HG02798 (cell line): Measurements from ENCODE around the gene NGRN.
"Not testable (repeated sequence)": the region's sequence is repeated elsewhere in the genome, so short reads cannot be mapped to it uniquely, and the experiment has no call there.

ENCODE experiments used
- ATAC-seq: cut with Tn5 transposase; IDR thresholded peaks from one replicate; pipeline ENCODE4 v1.9.1; 2021; ENCODE audit warnings: mild to moderate bottlenecking; ENCODE audit not compliant: unreplicated experiment, poor library complexity

NGRN gene

GRCh38 chr15:90271459-90272166 lies 6.1 kb downstream of the NGRN start:
- no peak for ATAC-seq

DNA sequence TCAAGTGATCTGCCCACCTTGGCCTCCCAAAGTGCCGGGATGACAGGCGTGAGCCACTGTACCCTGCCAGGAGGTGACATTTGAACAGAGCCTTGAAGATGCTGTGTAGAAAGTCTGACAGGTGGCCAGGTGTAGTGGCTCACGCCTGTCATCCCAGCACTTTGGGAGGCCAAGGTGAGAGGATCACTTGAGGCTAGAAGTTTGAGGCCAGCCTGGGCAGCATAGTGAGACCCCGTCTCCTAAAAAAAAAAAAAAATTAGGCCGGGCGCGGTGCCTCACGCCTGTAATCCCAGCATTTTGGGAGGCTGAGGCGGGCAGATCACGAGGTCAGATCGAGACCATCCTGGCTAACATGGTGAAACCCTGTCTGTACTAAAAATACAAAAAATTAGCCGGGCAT lies 13.0 kb downstream of the NGRN start:
- ATAC-seq: not testable (repeated sequence)

DNA sequence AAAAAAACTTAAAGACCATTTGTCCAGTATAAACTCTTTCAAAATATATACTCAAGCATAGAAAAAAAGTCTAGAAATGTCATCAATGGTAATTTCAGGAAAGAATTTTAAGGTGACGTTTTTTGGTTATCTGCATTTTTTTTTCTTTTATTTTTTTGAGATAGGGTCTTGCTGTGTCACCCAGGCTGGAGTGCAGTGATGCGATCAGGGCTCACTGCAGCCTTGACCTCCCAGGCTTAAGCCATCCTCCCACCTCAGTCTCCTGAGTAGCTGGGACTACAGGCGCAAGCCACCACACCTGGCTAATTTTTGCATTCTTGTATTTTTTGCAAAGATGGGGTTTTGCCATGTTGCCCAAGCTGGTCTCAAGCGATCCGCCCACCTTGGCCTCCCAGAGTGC lies 15.3 kb downstream of the NGRN start:
- ATAC-seq: not testable (repeated sequence)

DNA sequence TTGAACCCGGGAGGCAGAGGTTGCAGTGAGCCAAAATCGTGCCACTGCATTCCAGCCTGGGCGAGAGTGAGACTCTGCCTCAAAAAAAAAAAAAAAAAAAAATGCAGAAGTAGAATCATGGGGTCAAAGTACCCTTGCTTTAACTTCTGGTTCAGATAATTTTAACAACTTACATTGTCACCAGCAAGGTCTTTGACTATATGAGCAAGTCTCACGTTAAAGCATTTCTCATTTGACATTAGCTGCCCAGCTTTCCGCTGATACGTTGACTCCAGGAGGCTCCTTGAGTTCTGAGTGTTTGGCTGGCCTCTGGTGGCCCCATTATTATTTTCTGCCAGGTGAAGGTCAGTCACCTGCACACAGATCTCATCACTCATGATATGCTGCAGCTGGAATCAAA lies 16.2 kb downstream of the NGRN start:
- ATAC-seq: not testable (repeated sequence)

GRCh38 chr15:90286678-90287077 lies 21.2 kb downstream of the NGRN start:
- no peak for ATAC-seq

DNA sequence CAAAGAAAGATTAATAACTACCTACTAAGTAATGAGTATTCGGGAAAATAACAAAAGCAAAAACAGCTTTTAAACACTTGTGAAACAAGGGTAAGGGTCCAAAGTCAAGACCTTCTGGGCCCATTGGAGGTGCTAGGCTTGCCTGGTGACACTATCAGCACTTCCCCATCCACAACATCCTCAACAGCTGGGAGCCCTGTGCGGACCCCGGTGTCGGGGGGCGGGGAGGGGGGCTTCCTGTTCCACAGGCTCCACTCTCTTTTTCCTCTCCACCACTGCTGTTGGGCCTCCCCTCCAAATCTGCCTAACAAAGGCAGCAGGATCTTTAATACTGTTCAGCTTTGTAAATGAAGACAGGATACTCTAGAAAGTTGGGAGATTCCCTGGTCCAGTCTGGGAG lies 21.6 kb downstream of the NGRN start:
- no peak for ATAC-seq

DNA sequence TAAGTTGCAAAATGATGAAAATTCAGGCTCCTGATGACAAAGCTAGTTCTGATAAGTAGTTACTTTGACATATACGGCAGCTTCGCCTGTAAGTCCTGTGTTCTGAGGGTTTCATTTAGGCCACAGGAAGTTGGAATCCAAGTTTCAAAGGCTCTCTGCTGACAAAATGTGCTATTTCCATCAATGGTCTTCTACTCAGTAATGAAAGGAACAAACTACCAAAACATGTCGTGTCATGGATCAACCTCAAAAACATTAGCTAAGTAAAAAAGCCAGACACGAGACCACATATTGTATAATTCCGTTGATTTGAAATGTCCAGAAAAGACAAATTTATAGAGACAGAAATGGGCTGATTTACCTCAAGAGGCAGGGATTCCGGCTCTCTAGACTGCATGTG lies 22.5 kb downstream of the NGRN start:
- no peak for ATAC-seq

DNA sequence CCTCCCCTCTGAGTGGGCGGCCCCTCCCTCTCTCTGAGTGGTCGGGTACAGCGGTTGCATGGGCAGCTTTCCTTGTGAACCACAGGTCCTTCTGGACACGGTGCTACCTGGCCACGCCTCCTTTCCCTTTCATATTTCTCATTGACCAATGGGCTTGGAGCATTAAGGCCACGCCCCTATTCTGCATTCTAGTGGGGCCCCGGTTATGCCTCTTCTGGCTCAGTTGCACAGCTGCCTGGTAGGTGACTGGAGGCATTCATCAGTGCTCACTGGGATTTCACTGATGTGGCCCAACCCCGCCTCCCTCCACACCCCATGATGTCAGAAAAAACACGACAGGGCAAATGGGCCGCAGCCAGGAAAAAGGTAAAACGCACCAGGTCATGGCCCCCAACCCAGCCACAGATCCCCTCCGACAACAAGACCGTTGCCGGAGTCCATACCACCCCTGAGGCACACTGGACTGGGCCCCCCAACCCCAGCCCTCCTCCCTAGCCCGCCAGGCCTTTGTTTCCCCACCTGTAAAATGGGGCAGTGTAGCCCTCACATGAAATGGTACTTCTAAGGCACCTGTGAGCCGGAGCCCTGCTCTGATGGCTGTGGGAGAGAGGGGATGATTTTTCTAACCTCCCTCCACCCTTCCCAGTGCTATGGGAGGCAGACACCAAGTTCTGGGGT lies 26.3 kb downstream of the NGRN start:
- ATAC-seq: no peak

DNA sequence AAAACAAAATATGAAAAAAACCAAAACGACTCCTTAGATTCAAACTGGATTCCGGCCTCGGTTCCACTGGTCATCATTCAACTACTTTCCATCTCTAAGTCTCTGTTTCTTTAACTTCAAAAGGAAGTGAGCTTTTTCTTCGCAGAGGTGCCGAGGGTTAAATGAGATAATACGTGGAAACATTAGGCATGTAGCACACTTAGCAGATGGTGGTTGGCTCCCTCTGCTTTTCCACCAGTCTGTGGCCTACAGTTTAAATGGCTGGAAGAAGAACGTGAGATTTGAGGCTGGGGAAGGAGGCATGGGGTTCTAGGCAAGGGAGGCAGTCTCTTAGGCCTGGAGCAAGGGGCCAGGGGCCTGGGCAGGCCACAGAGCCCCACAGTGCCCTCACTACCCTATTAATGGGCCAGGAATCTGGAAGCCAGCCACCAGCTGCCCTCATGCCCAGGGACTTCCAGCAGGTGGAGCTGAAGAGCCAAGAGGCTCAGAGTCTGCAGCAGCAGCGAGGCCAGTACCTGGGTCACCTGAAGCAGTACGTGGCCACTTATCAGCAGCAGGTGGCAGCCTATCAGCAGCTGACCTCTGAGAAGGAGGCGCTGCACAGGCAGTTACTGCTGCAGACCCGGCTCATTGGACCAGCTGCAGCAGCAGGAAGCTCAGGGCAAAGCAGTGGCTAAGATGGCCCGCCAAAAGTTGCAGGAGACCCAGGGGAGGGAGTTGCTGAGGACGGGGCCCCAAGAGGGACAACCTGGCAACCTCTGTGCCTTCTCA lies 27.8 kb downstream of the NGRN start:
- ATAC-seq: not testable (repeated sequence)

DNA sequence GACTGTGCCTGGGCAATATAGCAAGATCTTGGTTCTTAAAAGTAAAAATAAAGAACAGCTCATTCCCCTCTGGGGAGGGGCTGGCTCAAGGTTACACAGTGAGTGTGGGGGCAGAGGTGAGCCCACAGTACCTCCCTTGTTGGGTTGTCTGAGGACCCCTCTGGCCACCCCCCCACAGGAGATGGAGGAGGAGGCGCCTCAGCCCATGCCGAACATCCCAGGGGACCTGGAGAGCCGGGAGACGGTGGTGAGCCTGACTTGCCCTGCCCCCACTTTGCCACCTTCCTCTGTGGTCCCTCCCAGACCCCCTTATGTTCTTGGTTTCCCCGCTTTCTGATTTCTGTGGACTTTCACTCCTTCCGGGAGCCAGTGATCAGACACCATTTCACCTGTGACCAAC lies 28.7 kb downstream of the NGRN start:
- no peak for ATAC-seq

GRCh38 chr15:90294601-90295269 lies 29.3 kb downstream of the NGRN start:
- no peak for ATAC-seq

- no peak for ATAC-seq
Observed at GRCh38 chr15:90295270-90295648, 29.8 kb downstream of the NGRN start.

DNA sequence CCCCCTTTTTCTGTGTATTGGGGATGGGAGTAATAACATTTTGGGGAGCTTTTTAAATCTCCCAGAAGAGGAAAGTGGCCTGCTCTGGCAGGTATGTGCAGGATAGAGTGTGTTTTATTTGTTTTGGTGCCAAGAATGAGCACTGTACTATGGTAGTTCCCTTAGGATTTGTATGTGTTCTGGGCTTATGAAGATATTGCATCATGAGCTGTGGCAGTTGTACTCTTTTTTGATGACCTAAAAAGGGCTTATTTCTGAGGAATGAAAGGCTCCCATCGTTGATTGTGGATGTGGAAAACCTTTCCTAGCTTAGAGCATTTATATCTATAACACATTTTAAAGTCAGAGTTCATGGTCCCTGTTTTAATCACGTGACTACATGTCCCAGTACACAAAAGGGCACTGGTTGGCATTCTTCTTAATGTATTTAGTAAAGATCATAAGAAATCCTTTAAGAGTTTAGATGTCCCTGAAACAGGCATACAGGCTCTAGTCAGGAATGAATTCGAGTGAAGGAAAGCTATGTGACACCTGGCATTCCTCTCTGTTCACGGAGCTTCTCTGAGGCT lies 30.9 kb downstream of the NGRN start:
- not testable (repeated sequence) for ATAC-seq

GRCh38 chr15:90297021-90297420 lies 31.5 kb downstream of the NGRN start:
- no peak for ATAC-seq

DNA sequence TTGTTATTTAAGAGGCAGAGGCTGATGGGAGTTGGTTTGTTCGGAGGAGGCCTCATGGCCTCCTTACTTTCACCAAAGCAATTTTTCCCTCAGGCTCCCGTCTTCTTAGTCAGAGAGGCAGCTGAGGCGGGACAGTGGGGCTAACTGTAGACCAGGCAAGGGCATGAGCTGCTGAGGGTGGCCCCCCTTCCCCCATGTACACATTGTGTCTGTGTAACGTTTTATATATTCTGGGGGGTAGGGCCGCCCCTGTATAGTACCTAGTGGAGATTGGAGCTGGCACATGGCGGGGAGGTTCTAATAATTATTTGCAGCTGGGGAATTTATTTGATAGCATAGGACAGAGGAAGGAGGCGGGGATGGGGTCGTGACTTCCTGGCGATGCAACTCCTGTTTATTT lies 35.1 kb downstream of the NGRN start:
- ATAC-seq: no peak

GRCh38 chr15:90300988-90301706 lies 35.7 kb downstream of the NGRN start:
- no peak for ATAC-seq

DNA sequence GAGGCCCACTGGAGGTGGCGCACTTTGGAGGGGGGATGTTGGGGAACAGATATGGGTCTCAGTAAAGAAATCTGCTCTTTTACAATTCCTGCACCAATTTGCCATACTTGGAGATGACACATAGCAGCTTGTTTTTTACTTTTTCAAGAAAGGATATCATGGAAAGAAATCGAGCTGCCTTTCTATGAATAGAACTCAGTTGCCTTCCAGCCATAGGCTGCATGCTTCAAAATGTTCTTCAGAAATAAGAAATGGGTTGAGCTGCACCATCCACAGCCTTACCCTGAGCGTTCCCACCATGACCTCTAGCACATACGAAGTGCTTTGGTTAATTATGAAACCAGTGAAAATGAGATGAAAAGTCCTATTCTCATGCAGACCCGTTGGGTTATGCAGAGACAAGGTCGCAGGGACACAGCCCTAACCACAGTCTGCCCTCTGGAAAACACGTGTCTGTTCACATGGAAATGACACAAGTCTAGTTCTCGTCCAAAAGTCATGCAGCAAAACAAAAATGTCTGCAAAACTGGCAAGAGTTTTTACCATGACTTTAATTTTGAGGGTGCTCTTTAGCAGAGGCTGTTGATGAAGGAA lies 36.3 kb downstream of the NGRN start:
- no peak for ATAC-seq

DNA sequence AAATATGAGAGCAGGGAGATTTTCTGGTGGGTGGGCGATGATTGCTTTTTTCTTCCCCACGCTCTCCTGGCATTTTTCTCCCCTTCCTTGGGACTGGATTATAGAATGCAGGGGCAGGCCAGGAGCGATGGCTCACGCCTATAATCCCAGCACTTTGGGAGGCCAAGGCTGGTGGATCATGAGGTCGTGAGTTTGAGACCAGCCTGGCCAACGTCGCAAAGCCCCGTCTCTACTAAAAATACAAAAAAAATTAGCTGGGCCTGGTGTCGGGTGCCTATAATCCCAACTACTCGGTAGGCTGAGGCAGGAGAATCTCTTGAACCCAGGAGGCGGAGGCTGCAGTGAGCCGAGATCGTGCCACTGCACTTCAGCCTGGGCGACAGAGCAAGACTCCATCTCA lies 39.9 kb downstream of the NGRN start:
- not testable (repeated sequence) for ATAC-seq

DNA sequence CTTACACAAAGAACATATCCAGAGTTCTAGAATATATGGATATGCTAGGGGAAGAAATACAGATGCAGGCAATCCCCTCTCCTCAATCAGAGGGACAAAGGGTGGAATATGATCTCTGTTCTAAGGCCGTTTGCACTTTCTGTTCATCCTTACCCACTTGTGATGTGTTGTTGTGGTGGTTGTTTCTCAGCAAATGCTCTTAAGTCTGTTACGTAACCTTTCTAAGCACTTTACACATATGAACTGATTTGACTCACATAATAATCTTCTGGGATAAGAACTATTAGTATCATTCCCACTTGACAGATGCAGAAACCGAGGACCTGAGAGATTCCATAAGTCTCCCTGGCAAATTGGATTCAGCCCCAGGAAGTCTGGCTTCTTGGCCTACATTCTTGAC lies 40.5 kb downstream of the NGRN start:
- no peak for ATAC-seq
